NK-92 (cell line): ENCODE measurements around the gene CBFA2T3.

Experiments
- DNase-seq: peaks from one replicate; lab custom pipeline; 2025; ENCODE audit not compliant: unreplicated experiment; lab: John Stamatoyannopoulos, UW

The CBFA2T3 gene

DNA sequence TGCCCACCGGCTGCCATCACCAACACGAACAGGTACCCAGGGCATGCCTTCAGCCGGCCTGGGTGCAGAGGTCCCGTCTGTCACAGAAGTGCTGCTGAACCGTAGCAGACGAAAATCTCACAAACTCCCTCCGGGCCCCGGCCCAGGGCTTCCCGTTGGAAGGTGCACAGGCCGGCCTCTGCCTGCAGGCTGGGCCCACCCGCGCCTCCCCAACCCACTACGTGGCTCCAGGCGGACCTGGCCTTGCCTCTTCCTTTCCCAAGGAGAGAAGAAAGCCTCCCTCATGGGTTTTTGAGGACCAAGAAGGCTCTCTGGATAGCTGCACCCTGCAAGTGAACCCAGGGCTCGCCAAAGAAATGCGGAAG is 65.1 kb downstream of the CBFA2T3 start:
- DNase-seq: no peak

DNA sequence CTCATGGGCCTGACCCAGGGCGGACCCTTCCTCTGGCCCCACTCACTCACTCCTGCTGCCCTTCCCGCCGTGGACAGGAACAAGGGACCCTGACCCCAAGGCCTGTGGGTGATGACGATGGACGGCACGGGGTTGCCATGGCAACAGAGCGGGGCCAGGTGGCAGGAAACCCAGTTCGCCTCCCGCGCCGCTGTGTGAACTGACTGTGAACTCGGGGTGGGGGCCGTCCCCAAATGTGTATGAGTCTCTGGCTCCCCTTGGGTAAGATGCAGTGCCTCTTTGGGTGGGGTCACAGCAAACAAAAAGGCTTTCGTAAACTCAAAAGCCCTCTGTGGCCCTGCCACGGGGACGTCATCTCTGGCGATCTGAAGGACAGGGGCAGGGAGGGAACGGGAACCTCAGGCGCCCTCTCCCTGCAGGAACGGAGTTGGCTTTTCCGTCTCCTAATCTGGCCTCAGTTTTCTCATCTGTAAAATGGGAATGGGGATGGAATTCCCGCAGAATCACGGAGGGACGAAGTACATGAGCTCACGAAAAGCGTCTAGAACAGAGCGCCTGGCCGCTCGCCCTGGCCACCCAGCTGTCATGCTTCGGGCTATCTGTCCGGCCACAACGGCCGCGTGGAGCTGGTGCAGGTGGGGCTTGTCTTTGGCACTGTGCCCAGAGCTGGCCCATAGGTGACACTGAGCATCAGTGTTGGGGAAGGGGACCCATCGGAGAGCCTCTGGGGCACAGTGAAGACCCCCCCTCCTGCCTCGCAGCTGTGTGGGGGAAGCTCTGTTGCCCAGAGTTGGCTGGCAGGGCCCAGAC is 65.7 kb downstream of the CBFA2T3 start:
- DNase-seq: no peak

DNA sequence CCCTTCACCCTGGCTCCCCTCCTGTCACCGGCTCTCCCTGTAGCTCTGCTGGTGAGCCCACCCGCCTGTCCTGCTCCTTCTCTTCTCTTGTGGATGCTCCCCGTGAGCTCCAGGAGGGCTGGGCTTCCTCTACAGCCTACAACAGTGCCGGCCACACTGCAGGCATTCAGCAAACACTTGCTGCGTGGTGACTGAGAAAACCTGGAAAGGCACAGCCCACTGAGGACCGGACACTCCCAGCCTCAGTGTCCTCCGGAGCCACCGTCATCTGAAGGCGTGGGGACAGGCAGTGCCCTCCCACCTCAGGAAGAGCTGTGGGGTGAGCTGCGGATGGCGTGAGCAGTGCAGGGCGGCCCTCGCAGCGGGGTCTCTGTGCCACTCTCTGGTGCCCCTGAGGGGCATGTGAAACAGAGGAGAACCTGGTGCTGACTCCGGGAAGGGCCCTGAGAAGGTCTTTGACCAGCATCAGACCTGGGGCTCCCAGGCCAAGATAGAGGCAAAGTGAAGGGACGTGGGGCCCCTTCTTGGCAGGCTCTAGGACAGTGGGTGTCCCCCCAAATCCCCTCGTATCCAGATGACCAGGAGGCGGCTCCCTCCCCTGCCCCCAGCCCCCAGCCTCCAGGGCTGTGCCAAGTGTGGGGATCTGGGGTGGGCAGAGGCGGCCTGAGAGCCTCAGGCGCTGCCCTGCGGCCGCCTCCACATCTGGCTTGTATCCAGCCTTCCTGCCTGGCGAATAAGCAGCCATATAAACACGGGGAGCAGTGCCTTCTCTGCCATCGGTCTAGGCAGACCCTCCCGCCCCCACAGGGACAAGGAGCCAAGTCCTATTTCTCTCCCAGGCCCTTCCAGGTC is 66.5 kb downstream of the CBFA2T3 start:
- DNase-seq: no peak

DNA sequence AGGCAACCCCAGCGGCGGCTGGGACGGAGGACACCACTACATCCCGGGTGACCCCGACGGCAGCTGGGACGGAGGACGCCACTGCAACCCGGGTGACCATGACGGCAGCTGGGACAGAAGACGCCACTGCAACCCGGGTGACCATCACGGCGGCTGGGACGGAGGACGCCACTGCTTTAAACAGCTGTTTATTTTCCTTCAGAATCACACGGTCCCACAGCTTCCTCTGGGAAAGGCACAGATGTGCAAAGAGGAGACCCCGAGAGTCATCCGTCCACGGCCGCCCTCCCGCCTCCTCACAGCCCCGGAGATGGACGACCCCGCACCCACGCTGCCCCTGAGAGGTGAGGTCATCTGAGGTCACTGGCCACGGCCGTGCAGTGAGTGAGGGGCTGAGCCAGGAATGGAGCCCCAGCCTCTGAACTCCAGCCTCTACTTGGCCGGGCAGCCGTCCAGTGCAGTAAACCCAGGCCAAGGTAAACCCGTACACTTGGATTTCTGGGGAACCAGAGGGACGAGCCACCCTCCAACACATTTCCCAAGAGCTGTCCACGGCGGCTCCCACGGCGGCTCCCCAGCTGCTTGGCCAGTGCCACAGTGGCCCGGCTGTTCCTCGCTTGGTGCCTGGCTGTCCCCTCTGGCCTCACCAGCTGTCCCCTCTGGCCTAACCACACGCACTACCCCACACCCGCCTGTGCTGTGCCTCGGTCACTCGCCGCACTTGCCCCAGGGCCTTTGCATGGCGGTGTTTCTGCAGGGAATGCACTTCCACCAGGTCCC is 67.4 kb downstream of the CBFA2T3 start:
- no peak for DNase-seq

DNA sequence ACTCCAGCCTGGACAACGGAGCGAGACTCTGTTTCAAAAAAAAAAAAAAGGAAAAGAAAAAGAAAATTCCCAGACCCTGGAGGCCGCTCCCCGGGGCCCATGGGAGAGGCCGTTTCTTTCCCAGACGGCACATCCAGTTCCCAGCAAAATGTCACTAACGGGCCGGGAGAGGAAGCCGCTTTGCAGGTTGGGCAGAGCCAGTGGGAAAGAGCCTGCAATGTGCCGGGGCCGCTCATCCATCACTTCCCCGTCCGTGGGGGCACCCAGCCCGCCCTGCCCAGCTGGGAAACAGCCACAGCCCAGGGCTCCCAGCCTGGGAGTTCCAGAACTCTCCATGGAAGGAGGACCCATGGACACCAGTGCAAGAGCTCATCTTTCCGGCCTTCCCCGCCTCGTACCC is 68.7 kb downstream of the CBFA2T3 start:
- no peak for DNase-seq

DNA sequence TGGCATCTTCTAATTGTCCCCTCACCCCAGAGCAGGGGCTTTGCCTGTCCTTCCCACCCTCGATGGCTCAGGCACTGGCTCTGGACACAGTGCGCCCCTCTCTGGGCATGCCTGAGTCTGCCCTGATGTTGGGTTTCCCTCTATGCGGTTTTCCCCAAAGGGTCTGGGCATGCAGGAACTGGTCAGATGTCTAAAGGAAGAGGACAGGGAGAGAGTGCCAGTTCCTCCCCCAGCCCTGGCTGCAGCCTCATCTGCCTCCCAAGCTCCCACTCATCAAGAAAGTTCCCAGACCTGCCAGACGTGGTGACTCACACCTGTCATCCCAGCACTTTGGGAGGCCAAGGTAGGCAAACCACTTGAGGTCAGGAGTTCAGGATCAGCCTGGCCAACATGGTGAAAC is 69.2 kb downstream of the CBFA2T3 start:
- no peak for DNase-seq

DNA sequence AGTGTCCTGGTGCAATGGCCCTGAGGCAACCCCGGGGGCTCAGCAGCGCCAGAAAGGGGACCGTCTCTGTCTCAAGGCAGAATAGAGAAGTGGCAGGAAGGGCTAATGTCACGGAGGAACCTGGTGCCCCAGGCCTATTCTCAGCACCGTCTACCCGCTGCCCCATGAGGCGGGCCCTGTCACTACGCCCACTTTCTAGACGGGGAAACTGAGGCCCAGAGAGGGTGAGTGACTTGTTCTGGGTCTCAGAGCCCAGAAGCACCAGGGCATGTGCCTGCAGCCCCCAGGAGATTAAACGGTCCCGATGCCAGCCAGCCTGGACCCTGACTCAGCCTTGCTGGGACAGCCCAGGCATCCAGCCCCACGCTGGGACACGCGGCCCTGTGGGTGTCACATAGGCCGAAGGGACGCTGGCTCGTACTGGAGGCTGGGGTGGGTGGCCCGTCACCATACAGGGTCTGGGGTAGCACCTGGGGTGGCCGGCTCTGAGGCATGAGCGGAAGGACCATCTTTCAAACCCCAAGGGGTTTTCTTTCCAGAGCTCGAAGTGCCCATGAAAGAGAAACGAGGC is 70.4 kb downstream of the CBFA2T3 start:
- DNase-seq: no peak

DNA sequence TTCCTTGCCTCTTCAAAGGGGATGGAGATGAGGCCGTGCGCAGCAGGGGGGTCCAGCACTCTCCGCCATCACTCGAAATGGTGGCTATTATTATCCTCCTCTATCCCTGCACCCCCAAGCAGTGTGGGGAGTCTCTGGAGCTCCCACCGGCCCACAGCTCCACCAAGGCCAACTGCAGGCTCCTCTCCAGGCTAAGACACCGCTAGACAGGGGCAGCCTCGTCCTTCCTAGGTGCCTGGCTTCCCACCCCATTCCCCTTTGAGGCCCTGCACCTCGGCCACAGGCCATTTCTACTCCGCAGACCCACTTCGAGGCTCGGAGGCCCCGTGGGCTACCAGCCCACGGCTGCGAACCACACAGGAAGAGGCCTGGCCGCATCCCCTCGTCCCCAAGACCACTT is 71.0 kb downstream of the CBFA2T3 start:
- no peak for DNase-seq

DNA sequence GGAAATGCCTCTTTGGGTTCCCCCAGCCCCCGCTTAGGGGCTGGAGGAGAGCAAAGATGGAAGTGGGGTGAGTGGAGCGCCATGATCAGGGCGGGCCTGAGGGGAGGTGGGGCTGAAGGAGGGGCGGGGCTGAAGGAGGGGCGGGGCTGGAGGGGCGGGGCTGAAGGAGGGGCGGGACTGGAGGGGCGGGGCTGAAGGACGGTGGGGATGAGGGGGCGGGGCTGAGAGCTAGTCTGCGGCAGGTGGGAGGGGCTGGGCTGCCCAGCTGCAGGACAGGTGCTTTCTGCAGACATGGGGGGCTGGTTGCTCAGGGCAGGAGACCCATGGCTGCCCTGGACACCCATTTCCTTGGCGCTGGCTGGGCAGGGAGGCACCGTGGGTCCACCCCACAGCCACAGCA is 71.4 kb downstream of the CBFA2T3 start:
- no peak for DNase-seq

DNA sequence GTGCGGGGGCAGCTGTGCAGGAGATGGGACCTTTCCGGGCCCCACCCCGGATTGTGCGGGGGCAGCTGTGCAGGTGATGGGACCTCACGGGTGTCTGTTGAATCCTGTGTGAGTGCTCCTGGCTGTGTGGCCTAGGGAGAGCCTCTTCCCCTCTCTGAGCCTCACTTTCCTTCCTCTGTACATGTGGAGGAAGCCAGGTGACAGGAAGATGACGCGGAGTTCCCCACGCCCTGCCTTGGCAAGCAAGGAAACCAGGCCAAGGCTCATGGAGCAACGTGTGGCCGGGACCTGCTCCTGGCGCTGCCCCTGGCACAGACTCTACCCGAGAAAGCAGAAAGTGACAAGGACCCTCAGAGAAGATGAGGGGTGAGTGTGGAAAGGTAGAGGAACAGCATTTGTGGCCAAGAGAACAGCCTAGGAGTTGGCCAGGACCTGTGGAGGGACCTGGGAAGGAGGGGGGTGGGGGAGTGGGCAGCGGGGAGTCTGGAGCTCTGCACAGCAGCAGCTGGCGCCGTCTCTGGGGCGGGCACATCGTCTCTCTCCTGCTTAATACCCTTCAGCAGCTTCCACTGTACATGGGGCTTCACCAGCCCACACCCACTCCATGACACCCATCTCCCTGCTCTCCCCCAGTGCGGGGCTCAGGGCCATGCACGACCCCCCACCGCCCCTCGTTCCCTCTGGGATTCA is 72.2 kb downstream of the CBFA2T3 start:
- DNase-seq: no peak

DNA sequence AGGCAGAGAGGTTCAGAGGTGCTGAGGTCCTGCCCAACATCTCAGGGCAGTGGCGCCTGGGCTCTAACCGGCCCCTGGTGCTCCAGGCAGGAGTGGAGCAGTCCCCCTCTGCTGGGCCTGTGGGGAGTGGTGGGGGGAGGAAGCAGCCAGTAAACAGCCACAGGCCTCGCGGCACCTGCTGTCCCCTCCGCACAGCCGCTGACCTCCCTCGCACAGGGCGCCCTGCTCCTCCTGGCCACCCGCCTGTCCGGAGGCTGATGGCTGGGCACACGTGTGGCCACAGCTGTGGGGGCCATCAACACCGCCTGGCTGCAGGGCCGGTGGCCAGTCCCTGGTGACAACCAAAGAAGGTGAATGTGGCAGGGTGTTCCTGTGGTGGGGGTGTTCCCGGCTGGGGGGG is 73.7 kb downstream of the CBFA2T3 start:
- no peak for DNase-seq

DNA sequence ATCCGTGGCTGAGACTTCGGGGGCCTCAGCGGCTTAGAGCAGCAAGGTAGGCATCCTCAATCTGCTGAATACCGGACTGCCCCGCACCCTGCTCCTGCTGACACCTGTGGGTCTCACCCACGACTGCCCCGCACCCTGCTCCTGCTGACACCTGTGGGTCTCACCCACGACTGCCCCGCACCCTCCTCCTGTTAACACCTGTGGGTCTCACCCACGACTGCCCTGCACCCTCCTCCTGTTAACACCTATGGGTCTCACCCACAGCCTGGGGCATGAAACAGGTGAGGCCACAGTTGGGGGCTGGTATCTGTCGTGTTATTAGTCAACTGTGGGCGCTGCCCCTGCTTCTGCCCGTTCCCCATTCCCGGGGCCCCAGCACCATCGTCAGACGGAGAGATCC is 74.3 kb downstream of the CBFA2T3 start:
- DNase-seq: no peak

DNA sequence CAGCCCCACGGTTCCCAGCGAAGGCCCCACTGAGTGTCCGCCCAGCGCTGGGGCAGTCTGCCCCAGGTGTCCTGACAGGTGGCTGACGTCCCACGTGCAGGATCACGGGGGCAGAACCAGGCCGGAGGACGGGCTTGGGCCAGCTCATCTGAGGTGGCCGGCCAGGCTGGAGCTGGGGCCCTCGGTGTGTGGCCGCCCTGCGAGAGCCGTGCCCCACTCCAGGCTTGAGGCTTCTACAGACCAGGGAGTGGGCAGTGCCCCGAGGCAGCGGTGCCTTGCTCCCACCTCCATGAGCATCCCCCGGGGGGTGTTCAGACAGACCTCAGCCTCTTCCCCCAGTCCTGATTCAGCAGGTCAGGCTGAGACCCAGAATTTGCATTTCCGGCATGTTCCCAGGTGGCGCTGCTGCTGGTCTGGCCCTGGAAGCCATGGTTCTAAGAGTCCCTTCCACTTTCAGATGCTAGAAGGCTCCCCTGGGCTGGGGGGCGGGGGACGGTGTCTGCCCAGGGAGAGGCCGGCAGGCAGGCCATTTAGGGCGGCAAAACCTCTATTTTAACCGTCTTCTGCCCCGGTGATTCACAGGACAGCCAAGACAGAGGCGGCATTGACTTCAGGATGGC is 75.2 kb downstream of the CBFA2T3 start:
- DNase-seq: no peak

DNA sequence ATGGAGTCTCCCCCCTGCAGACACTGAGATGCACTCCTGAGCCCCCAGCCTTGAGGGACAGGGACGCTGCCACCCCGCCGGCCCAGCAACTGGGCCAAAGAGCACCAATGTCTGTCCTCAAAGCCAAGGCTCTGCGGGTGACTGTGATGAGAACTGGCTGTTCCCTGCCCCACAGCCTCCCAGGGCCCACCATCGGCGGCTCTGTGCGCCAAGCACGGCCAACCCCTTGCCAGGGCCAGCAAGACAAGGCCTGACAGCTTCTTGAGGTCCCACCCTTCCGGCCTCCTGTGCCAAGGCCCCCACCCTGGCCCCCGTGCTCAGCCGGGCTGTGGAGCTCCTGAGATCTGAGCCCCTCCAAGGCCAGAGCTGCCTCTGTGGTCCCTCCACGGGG is 76.3 kb downstream of the CBFA2T3 start:
- DNase-seq: no peak

DNA sequence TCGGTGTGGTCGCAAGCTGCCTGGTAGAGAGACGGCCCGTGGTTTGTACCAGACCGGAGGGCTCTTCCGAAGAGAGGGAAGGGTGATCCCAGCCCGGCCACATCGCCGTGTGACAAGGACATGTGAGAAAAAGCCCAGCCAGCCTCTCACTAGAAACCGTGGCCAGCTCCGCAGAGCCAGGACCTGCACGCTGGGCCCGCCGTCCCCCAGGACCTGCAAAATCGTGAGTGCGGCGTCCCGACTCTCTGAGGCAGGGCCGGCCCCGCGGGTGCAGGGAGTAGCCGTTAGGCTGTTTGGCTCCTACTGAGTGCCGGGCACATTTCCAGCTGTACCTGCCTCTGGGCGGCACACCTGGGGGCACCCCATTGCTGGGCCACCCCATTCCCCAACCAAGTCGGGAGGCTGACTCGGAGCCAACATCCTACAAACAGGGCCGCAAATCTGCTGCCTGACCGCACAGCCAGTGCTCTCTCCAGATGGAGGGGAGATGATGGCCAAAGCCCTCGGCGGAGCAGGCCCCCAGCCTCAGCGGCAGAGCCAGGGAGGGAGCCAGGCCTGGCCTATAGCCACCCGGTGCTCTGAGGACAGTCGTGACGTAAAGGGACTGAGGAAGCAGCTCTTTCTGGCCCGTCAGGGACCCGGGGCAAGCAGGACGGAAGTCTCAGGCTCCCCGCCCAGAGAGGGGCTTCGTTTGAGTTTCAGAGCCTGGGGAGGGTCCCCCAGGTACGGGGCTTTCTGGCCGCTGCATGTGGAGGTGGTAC is 76.9 kb downstream of the CBFA2T3 start:
- DNase-seq: no peak

DNA sequence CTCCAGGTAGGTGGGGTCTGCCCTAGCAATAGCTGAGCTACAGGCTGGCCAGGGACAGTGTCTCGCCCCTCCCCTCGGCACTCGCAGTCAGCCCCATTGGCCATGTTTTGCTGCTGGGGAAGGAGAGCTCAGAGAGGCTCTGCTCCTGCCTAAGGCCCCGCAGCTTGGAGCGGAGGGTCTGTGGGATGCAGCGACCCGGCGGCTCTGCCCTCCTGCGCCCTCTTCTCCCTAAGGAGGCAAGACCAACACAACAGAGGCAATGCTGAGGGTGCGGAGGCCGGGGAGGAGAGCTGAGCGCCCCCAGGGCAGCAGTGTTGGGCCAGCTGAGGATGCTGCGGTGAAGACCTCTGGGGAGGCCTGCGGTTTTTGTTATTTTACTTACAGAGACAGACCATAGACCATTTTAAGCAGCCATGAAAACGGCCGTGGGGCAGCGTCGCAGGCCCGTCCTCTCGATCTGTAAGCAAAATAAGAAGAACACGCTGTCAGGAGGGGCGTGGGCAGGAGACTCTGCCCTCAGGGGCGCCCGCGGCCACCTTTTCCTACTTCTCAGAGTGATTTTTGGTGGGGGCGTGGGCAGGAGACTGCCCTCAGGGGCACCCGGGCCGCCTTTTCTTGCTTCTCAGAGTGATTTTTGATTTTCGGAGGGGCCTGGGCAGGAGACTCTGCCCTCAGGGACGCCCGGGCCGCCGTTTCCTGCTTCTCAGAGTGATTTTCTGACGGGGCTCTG is 79.1 kb downstream of the CBFA2T3 start:
- DNase-seq: no peak

DNA sequence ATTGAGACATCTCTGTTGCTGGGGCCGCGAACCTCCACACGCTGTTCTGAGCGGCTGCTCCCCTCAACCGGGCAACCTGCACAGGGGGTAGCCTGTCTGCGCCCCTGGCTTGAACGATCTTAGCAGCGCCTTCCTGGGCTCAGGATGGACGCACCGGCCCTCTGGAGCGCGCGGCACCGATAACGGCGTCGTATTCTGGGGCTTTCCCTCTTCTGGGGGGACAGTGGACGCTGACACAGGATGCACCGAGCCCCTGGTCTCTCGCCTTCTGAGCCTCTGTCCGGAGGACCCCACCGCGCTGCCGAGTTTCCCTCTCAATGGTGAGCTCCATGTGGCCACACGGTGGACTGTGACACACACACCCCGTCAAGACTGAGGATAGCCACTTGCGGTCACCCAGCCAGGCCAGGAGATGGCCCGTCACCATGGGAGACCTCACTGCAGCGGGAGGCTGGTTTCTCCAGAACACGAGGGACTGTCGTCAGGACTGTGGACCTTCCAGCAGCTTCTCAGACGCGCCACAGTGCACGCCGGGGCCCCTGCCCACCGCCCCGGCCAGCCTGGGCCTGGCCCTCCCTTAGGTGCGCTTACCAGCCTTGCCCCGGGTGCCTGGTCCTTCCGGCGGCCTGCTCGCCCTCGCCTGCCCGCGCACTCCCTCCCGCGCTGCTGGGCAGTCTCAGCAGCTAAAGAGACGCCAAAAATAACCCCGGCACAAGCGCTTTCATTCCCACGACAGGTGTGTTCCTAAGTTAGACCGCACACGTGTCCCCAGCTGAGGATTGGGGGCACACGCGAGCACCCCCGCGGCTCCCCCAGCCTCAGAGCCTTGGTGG is 80.6 kb downstream of the CBFA2T3 start:
- no peak for DNase-seq

DNA sequence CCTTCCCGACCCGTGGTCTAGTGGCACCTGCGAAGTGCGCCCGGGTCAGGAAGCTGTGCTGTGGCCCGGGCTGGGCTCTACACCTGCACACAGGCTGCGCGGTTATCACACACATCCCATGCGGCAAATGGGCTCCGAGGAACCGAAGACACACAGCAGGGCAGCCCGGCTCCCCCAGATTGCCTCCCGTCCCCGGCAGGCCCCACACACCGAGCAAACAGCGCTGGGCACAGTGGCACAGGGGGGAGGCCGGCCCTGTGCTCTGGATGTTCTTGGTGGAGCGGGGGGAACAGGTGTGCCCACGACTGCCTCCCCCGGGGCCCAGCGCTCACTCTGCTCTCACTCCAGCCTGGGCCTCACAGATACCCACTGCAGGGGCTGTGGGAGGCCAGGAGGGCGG is 81.7 kb downstream of the CBFA2T3 start:
- no peak for DNase-seq
